ENCODE measurements around the gene ANKRD13A. TPM values are rescaled to one million over a fixed set of nuclear protein-coding genes. Genes with fewer than 3 reads are reported as not detected.

The ANKRD13A gene
- polyA plus RNA-seq (ENCODE audit: low read depth in 6 of 6): 10 to 100 TPM; 65.4 to 95.4 (median 78.7) TPM

DNA sequence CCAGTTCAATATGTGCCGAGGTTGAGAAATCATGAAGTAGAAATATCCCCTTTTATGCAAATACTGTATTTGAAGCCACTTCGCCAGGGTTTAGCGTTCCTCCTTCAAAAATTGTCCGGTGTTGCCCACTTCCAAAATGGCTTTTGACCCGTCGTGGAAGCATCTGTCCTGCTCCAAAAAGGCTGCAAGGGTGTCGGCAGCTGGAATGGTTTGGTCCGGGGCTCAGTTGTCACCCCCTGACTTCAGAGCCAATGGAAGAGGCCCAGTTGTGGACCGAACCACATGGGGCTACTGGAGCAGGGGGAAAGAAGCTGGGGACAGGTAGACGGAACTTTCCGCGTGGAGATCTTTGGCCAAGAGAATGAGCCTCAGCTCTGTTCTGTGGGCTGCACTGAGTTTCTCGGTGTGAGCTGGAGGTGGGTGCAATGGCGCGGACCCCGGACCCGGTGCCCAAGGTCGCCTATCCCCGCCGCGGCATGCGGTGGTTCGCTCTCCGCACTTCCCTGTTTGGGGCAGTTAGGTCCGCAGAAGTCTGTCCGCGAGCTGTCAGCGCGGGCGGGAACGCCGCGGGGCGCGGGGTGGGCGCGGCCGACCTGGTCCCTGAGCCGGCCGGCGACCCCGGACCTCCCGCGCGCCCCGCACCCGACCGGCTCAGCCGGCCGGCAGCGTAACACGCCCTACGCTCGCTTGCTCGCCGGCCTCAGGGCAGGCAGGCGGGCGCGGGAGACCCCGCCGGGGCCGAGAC lies at the start of gene ANKRD13A:
TSS of gene ANKRD13A (plus strand) at position 527 of the 745 bp plus-strand sequence. CDS start 259 bp downstream, outside the sequence.
- ATAC-seq (ENCODE audit: low read depth in 2 of 2): peak; percentile 58 to 62
- peaks cover 48 to 77% (median 58%) of the 10 kb centered on the region in 3 donors for H3K4me1 Mint-ChIP-seq

DNA sequence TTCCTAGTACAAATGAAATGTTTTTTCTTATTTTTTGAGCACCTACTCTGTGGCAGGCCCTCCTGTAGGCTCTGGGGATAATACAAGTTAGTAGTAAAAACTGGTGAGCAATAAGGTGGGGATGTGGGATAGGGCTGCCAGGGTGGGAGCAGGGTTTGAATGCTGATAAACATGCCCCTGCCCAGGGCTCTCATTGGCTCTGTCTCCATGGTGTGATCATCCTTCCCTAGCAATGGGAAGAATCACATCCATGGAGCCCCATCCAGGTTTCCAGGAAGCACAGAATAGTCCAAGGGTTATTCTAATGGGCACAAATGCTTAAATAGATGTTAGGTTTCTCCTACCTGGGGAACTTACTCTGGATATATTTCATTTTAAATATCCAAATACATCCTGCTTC lies 48.6 kb upstream of the ANKRD13A start:
- H3K27me3 Mint-ChIP-seq: no peaks in the 10 kb centered on the region
- H3K36me3 Mint-ChIP-seq: peaks cover 19 to 25% of the 10 kb centered on the region in 2 donors
- ATAC-seq (ENCODE audit: low read depth in 2 of 2) (no peak), DNase-seq (no peak)
- peaks cover 29 to 40% (median 35%) of the 10 kb centered on the region in 3 donors for H3K4me1 Mint-ChIP-seq
- H3K27ac Mint-ChIP-seq: no peak overlapping the region
- H3K4me3 Mint-ChIP-seq: no peak overlapping the region
- no peaks in the 10 kb centered on the region for H3K9me3 Mint-ChIP-seq

More for the DNA sequence above, at the start of gene ANKRD13A:
- no peaks in the 10 kb centered on the region for H3K9me3 Mint-ChIP-seq
- peaks cover 0 to 5% of the 10 kb centered on the region in 2 donors for H3K36me3 Mint-ChIP-seq
- H3K27me3 Mint-ChIP-seq: no peaks in the 10 kb centered on the region
- DNase-seq: peak; percentile 93
- H3K27ac Mint-ChIP-seq: peak within 1 kb of the TSS; percentile 98 to 100 (median 99)
- H3K4me3 Mint-ChIP-seq: peak within 1 kb of the TSS; percentile 97 to 100 (median 99)

DNA sequence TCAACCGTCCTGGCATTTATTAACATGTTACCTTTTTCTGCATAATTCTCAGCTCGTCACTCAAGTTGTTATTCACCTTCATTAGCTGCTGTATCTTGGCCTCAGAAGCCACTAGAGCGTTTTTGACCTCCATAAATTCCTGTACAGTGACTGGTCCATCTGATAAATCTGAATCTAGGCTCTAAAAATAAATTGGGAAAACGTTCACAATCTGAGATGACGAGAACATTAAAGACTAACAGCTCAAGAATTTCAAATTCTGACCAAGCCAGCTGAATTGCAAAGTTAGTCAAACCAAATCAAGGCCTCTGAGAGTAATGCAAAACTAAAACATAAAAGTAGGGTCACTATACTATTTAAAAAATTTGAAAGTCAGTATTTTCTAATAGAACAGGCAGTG lies 48.1 kb upstream of the ANKRD13A start:
- no peak overlapping the region for H3K4me3 Mint-ChIP-seq
- peak overlapping the region in 2 of 6 donors; percentile 10 to 69 for H3K27ac Mint-ChIP-seq
- ATAC-seq (ENCODE audit: low read depth in 2 of 2) (no peak), DNase-seq (no peak)
- no peaks in the 10 kb centered on the region for H3K9me3 Mint-ChIP-seq
- peaks cover 19 to 25% of the 10 kb centered on the region in 2 donors for H3K36me3 Mint-ChIP-seq
- no peaks in the 10 kb centered on the region for H3K27me3 Mint-ChIP-seq
- peaks cover 29 to 40% (median 35%) of the 10 kb centered on the region in 3 donors for H3K4me1 Mint-ChIP-seq

DNA sequence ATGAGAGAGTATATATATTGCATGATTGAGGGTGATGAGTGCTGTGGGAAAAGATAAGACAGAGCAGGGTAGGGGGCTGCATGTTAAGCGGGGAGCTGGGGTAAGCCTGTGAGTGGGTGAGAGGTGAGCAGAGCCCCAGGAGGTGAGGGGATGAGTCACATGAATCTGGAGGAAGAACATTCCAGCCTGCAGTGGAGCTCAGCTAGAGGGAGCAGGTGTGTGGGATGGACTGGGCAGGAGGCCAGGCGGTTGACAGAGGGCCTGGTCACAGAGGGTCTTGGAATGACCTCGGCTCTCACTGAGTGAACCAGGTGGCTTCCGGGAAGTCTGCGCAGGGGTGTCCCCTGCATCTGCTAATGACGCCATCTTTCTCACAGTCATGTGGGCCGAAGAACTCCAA lies 47.5 kb upstream of the ANKRD13A start:
- H3K36me3 Mint-ChIP-seq: peaks cover 19 to 21% of the 10 kb centered on the region in 2 donors
- H3K9me3 Mint-ChIP-seq: no peaks in the 10 kb centered on the region
- ATAC-seq (ENCODE audit: low read depth in 2 of 2) (no peak), DNase-seq (no peak)
- H3K4me3 Mint-ChIP-seq: no peak overlapping the region
- no peaks in the 10 kb centered on the region for H3K27me3 Mint-ChIP-seq
- peaks cover 26 to 34% (median 30%) of the 10 kb centered on the region in 3 donors for H3K4me1 Mint-ChIP-seq
- peak overlapping the region in 5 of 6 donors; percentile 9 to 85 (median 69) for H3K27ac Mint-ChIP-seq

DNA sequence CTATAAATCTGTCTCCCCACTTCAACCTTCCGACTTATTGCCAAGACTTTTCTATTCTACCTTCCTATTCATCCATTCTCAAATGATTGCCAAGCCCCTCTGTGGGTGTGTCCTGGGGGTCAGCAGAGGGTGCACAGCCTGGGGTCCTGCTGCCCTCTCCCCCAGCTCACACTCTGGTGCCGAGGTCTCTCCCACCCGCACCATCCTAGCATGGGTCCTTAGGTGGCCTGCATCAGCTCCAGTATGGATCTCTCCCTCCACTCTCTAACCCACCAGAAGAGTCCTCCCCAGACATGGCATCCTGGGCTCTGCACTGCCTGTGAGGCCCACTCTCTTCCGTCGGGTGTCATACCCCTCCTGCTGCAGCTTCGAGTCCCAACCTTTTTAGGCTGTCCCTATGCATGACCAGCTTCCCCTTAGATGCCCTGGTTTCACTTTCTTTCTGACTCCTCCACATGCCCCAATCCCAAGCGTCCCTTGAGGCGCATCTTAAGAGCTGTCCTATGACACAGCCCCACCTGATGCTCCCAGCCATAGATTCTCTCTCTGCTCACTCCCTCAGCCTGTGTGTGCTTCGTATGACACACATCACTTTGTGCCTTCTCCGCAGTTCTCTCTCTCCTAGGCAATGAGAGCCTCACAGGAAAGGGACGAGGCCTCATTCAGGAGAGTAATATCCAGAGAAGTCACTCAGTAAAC lies 46.9 kb upstream of the ANKRD13A start:
- Mint-ChIP-seq H3K9me3 (no peaks in the 10 kb centered on the region), H3K4me3 (peak overlapping the region in 1 of 8 donors; percentile 35), H3K27me3 (no peaks in the 10 kb centered on the region), H3K27ac (peak overlapping the region; percentile 13 to 92 (median 80)), H3K4me1 (peaks cover 20 to 28% (median 25%) of the 10 kb centered on the region in 3 donors), H3K36me3 (peaks cover 14 to 17% of the 10 kb centered on the region in 2 donors)
- ATAC-seq (ENCODE audit: low read depth in 2 of 2) (peak; percentile 67), DNase-seq (no peak)

GRCh38 chr12:109952873-109953272 lies 46.4 kb upstream of the ANKRD13A start:
- Mint-ChIP-seq H3K27ac (peak overlapping the region in 3 of 6 donors; percentile 42 to 92 (median 74)), H3K36me3 (peaks cover 10 to 17% of the 10 kb centered on the region in 2 donors), H3K27me3 (no peaks in the 10 kb centered on the region), H3K9me3 (no peaks in the 10 kb centered on the region), H3K4me1 (peaks cover 16 to 23% (median 19%) of the 10 kb centered on the region in 3 donors), H3K4me3 (no peak overlapping the region)
- no peak for ATAC-seq (ENCODE audit: low read depth in 2 of 2)
- DNase-seq: no peak

DNA sequence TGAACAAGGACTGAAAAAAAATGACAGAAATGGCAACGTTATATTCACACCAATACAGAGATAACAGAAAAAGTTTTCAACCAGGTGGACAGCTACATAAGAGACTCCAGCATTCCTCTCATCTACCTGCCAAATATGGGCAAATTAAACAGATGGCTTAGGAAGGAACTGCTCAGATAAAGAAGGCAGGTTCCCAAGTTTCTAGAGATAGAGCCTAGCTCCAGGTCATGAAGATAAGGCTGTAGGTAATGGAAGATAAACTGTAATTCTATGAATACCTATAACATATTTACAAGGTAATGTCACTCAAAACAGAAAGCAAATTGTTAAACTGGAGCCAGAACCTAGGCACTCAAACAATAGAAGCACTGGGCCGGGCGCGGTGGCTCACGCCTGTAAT lies 45.6 kb upstream of the ANKRD13A start:
- no peaks in the 10 kb centered on the region for H3K27me3 Mint-ChIP-seq
- no peak overlapping the region for H3K4me3 Mint-ChIP-seq
- DNase-seq: no peak
- peaks cover 11 to 16% (median 15%) of the 10 kb centered on the region in 3 donors for H3K4me1 Mint-ChIP-seq
- peaks cover 8 to 17% of the 10 kb centered on the region in 2 donors for H3K36me3 Mint-ChIP-seq
- H3K27ac Mint-ChIP-seq: peak overlapping the region in 3 of 6 donors; percentile 30 to 60 (median 42)
- no peak for ATAC-seq (ENCODE audit: low read depth in 2 of 2)
- H3K9me3 Mint-ChIP-seq: no peaks in the 10 kb centered on the region

DNA sequence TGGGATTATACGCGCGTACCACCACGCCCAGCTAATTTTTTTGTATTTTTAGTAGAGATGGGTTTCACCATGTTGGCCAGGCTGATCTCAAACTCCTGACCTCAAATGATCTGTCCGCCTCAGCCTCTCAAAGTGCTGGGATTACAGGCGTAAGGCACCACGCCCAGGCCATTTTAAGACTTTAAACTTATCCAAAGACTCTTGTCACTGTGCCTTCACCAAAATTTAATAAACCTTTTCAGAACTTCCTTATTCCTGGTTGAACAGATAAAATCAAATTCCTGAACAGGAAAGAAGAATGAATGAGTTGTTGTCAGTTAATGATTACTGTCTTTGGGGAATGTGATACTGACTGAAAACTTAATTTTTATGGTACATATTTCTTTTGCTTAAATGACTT lies 40.9 kb upstream of the ANKRD13A start:
- H3K27me3 Mint-ChIP-seq: no peaks in the 10 kb centered on the region
- no peak overlapping the region for H3K4me3 Mint-ChIP-seq
- DNase-seq: no peak
- H3K36me3 Mint-ChIP-seq: peaks cover 3 to 8% of the 10 kb centered on the region in 2 donors
- H3K27ac Mint-ChIP-seq: no peak overlapping the region
- peaks cover 1 to 2% (median 2%) of the 10 kb centered on the region in 3 donors for H3K4me1 Mint-ChIP-seq
- ATAC-seq (ENCODE audit: low read depth in 2 of 2): no peak
- no peaks in the 10 kb centered on the region for H3K9me3 Mint-ChIP-seq

GRCh38 chr12:109959411-109960093 lies 39.7 kb upstream of the ANKRD13A start:
- Mint-ChIP-seq H3K9me3 (no peaks in the 10 kb centered on the region), H3K4me3 (no peak overlapping the region), H3K27ac (no peak overlapping the region), H3K4me1 (peaks cover 0 to 8% (median 0%) of the 10 kb centered on the region in 3 donors), H3K36me3 (peaks cover 14 to 15% of the 10 kb centered on the region in 2 donors), H3K27me3 (no peaks in the 10 kb centered on the region)
- ATAC-seq (ENCODE audit: low read depth in 2 of 2): no peak
- DNase-seq: no peak

- Mint-ChIP-seq H3K36me3 (peaks cover 18 to 21% of the 10 kb centered on the region in 2 donors), H3K9me3 (no peaks in the 10 kb centered on the region), H3K4me1 (peaks cover 0 to 9% (median 0%) of the 10 kb centered on the region in 3 donors), H3K4me3 (no peak overlapping the region), H3K27me3 (no peaks in the 10 kb centered on the region), H3K27ac (peak overlapping the region in 2 of 6 donors; percentile 35 to 52)
- no peak for DNase-seq
- no peak for ATAC-seq (ENCODE audit: low read depth in 2 of 2)
Measured at GRCh38 chr12:109961201-109961600, 38.0 kb upstream of the ANKRD13A start.

- Mint-ChIP-seq H3K36me3 (peaks cover 18 to 21% of the 10 kb centered on the region in 2 donors), H3K27ac (peak overlapping the region in 1 of 6 donors; percentile 35)
- DNase-seq: no peak
Measured at GRCh38 chr12:109961612-109962011, 37.6 kb upstream of the ANKRD13A start.

GRCh38 chr12:109962398-109962797 lies 36.8 kb upstream of the ANKRD13A start:
- Mint-ChIP-seq H3K4me1 (peaks cover 0 to 9% (median 3%) of the 10 kb centered on the region in 3 donors), H3K27ac (peak overlapping the region in 1 of 6 donors; percentile 30), H3K27me3 (no peaks in the 10 kb centered on the region), H3K4me3 (no peak overlapping the region), H3K36me3 (peaks cover 18 to 21% of the 10 kb centered on the region in 2 donors), H3K9me3 (no peaks in the 10 kb centered on the region)
- DNase-seq (no peak), ATAC-seq (ENCODE audit: low read depth in 2 of 2) (no peak)

More at GRCh38 chr12:109961612-109962011, 37.6 kb upstream of the ANKRD13A start:
- Mint-ChIP-seq H3K4me3 (no peak overlapping the region), H3K4me1 (peaks cover 0 to 9% (median 3%) of the 10 kb centered on the region in 3 donors), H3K9me3 (no peaks in the 10 kb centered on the region), H3K27me3 (no peaks in the 10 kb centered on the region)
- no peak for ATAC-seq (ENCODE audit: low read depth in 2 of 2)

DNA sequence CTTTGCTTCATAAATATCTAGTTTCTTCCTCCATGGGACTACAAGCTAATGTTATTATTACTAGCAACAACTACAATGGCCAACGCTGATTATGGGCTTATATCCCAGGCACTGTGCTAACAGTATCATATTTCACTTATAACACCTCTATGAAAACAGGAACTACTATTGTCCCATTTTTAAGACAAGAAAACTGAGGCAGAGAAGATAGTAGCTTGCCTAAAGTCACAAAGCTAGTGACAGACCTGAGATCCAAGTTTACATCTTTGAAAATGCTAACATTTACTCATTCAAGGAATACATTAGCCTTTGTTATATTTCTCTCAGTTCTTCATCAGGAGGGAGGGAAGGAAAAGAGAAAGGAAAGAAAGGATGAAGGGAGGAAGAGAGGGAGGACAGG lies 35.9 kb upstream of the ANKRD13A start:
- DNase-seq: no peak
- Mint-ChIP-seq H3K27ac (peak overlapping the region in 4 of 6 donors; percentile 38 to 93 (median 78)), H3K27me3 (no peaks in the 10 kb centered on the region), H3K4me3 (no peak overlapping the region), H3K4me1 (peaks cover 0 to 9% (median 3%) of the 10 kb centered on the region in 3 donors), H3K9me3 (no peaks in the 10 kb centered on the region), H3K36me3 (peaks cover 18 to 21% of the 10 kb centered on the region in 2 donors)
- no peak for ATAC-seq (ENCODE audit: low read depth in 2 of 2)

Measured in naive B cell (primary cell).